A549 (cell line): Measurements from ENCODE around the gene CLDN25. TPM values are rescaled to one million over a fixed set of nuclear protein-coding genes. Genes with fewer than 3 reads are reported as not detected.
"Not testable (repeated sequence)": the region's sequence is repeated elsewhere in the genome, so short reads cannot be mapped to it uniquely, and the experiment has no call there.

ENCODE experiments used
- ATAC-seq, 2 experiments: fragments of 200-7000 bp in 1 of 2; fragments of >200 bp in 1 of 2; cut with Nextera tagmentation in 1 of 2; cut with Tn5 transposase in 1 of 2; 3 replicates each; pipeline versions ENCODE4 v1.8.0 to v1.9.1; 2018 to 2020; ENCODE audit warnings: mild to moderate bottlenecking in 1 of 2, moderate library complexity in 1 of 2
- CTCF ChIA-PET: fragments of 300-600 bp; sonication (Branson Sonifier 250); formaldehyde crosslinking; extraction: SDS; loops from one replicate; lab custom pipeline; 2021; ENCODE audit warnings: antibody characterized with exemption, inconsistent platforms; lab: Yijun Ruan, JAX
- POLR2A ChIA-PET: fragments of 350-600 bp; formaldehyde crosslinking; extraction: SDS; loops from one replicate; lab custom pipeline; 2021; ENCODE audit warnings: antibody characterized with exemption, inconsistent platforms; lab: Yijun Ruan, JAX
- DNase-seq, 2 experiments: peaks; one replicate each; pipeline versions ENCODE4 v3.0.0 to v3.0.0-alpha.2; 2011 to 2016; ENCODE audit warnings: low read depth in 1 of 2, low spot score in 1 of 2
- FAIRE-seq: peaks from 2 replicates; lab custom pipeline; 2011; peaks lifted over from hg19 to GRCh38; lab: Jason Lieb, UNC
- H3K27ac ChIP-seq, 2 experiments: fragments of >200 bp; sonication (Bioruptor Twin); formaldehyde crosslinking; 3 replicates each; pipeline ENCODE4 v1.5.1; 2016 to 2017
- H3K4me1 ChIP-seq: fragments of >200 bp; sonication (Bioruptor Twin); formaldehyde crosslinking; 3 replicates; pipeline ENCODE4 v1.6.1; 2016
- H3K4me2 ChIP-seq: fragments of >200 bp; sonication (Bioruptor Twin); formaldehyde crosslinking; 3 replicates; pipeline ENCODE4 v1.6.1; 2016
- H3K4me3 ChIP-seq: fragments of >200 bp; sonication (Bioruptor Twin); formaldehyde crosslinking; 3 replicates; pipeline ENCODE4 v1.5.1; 2016
- H3K9me3 ChIP-seq: fragments of >200 bp; sonication (Bioruptor Twin); formaldehyde crosslinking; 3 replicates; pipeline ENCODE4 v1.6.1; 2016
- ATOH8 ChIP-seq: fragments of 250-450 bp; sonication (Bioruptor Pico); IDR thresholded peaks from 2 replicates; pipeline ENCODE4 v1.5.0; 2020; ENCODE audit warnings: low read depth, mild to moderate bottlenecking, moderate library complexity
- CBX2 ChIP-seq: fragments of 200-600 bp; sonication (generic); IDR thresholded peaks from 2 replicates; pipeline ENCODE4 v1.6.1; 2016; ENCODE audit warnings: low read depth, mild to moderate bottlenecking, borderline replicate concordance
- E2F6 ChIP-seq: IDR thresholded peaks from 2 replicates; pipeline ENCODE4 v1.6.1; 2012; ENCODE audit warnings: low read depth, borderline replicate concordance
- EHMT2 ChIP-seq: fragments of 200-600 bp; sonication (generic); IDR thresholded peaks from 2 replicates; pipeline ENCODE4 v1.6.1; 2016; ENCODE audit warnings: antibody characterized with exemption, low read depth, mild to moderate bottlenecking, moderate library complexity
- ELK1 ChIP-seq: fragments of 150-350 bp; IDR thresholded peaks from 2 replicates; pipeline ENCODE4 v1.6.1; 2014; ENCODE audit warnings: low read depth, mild to moderate bottlenecking, low read length
- MAZ ChIP-seq: fragments of 150-350 bp; IDR thresholded peaks from 2 replicates; pipeline ENCODE4 v1.6.1; 2014; ENCODE audit warnings: antibody characterized with exemption, low read depth, low read length, borderline replicate concordance
- MYC ChIP-seq: IDR thresholded peaks from 2 replicates; pipeline ENCODE4 v1.6.1; 2012; ENCODE audit warnings: mild to moderate bottlenecking, inconsistent platforms, low read length, improper control_type of control experiment, borderline replicate concordance
- NR3C1 ChIP-seq: fragments of >200 bp; sonication (Bioruptor Twin); formaldehyde crosslinking; IDR thresholded peaks from 3 replicates; pipeline ENCODE4 v1.6.1; 2017
- PBX3 ChIP-seq: IDR thresholded peaks from 2 replicates; pipeline ENCODE4 v1.6.1; 2012
- PHF8 ChIP-seq: fragments of 200-600 bp; sonication (generic); IDR thresholded peaks from 2 replicates; pipeline ENCODE4 v1.6.1; 2016; ENCODE audit warnings: low read depth, mild to moderate bottlenecking, antibody characterized with exemption, moderate library complexity, borderline replicate concordance
- RNF2 ChIP-seq: fragments of 200-600 bp; sonication (generic); IDR thresholded peaks from 2 replicates; pipeline ENCODE4 v1.6.1; 2016; ENCODE audit warnings: low read depth, mild to moderate bottlenecking, antibody characterized with exemption, moderate library complexity, borderline replicate concordance
- SMC3 ChIP-seq: fragments of >200 bp; sonication (Bioruptor Twin); formaldehyde crosslinking; IDR thresholded peaks from 3 replicates; pipeline ENCODE4 v1.6.1; 2018; ENCODE audit warnings: inconsistent platforms
- TFCP2L1 ChIP-seq: fragments of 250-450 bp; sonication (Bioruptor Pico); IDR thresholded peaks from 2 replicates; pipeline ENCODE4 v1.5.0; 2021; ENCODE audit warnings: mild to moderate bottlenecking
- TP53 ChIP-seq: fragments of 250-450 bp; sonication (Bioruptor Pico); IDR thresholded peaks from 2 replicates; pipeline ENCODE4 v1.5.0; 2021; ENCODE audit warnings: mild to moderate bottlenecking, moderate library complexity
- ZC3H11A ChIP-seq: fragments of 450-650 bp; IDR thresholded peaks from 2 replicates; pipeline ENCODE4 v1.6.1; 2014; ENCODE audit warnings: antibody characterized with exemption, mild to moderate bottlenecking
- WGBS: methylation state at CpG from one replicate; pipeline ENCODE4 v1.1.6; 2017; ENCODE audit errors: missing lambda C conversion rate; 5-methylcytosine and 5-hydroxymethylcytosine counted together
- polyA plus RNA-seq, 4 experiments: library from polyadenylated mRNA; depleted of rRNA in 3 of 4; stranded (reverse); fragments of >200 nt; fragmentation: RNase III in 1 of 4; extraction: RNeasy Plus Mini Kit Qiagen cat#74134 plus additional on column Dnase treatment in 1 of 4; gene quantifications; 2 replicates in 3 of 4; 3 replicates in 1 of 4; pipeline ENCODE4 v1.2.3, GENCODE V29; 2011 to 2017
- TF ChIP-seq, protein P1 (sequence below): fragments of >200 bp; sonication (Bioruptor Twin); formaldehyde crosslinking; IDR thresholded peaks from 2 replicates; pipeline ENCODE4 v1.6.1; 2016

The CLDN25 gene
- polyA plus RNA-seq, 2 of the 4 experiments (the other 2 are of a cell fraction): not detected

DNA sequence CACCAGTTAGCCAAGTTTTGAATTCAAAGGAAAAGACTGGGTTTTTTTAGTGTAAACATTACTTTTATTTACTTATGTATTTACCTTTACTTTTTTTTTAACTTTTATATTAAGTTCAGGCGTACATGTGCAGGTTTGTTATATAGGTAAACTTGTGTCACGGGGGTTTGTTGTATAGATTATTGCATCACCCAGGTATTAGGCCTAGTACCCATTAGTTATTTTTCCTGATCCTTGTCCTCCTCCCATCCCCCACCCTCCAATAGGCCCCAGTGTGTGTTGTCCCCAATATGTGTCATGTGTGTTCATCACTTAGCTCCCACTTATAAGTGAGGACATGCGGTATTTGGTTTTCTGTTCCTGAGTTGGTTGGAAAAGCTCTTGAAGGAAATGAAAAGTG is 26.7 kb upstream of the CLDN25 start:
- H3K4me1 ChIP-seq: no peaks in the 10 kb centered on the region
- DNase-seq (no peak), FAIRE-seq (no peak), ATAC-seq (no peak)
- no peak overlapping the region for H3K4me2 ChIP-seq
- CTCF ChIA-PET: interaction anchor here (0.6 to 1.3 kb wide), 2 partner anchors 27 to 1473 kb away, joined by 4 to 7 read pairs; no protein-coding TSS in a partner anchor
- 80% methylated on average over 3 of the region's 3 CpGs for WGBS
- no peak for TF ChIP-seq TFCP2L1 (CRISPR knock-in tag)
- TF ChIP-seq, protein P1, sequence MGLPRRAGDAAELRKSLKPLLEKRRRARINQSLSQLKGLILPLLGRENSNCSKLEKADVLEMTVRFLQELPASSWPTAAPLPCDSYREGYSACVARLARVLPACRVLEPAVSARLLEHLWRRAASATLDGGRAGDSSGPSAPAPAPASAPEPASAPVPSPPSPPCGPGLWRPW: no peak
- no peak for TF ChIP-seq SMC3
- no peak for TF ChIP-seq ATOH8 (CRISPR knock-in tag)
- no peak for TF ChIP-seq E2F6
- no peak for TF ChIP-seq MYC
- TF ChIP-seq EHMT2: no peak
- no peak for TF ChIP-seq RNF2
- H3K27ac ChIP-seq: no peak overlapping the region
- POLR2A ChIA-PET: no interaction called here
- H3K9me3 ChIP-seq: no peaks in the 10 kb centered on the region
- no peak overlapping the region for H3K4me3 ChIP-seq

DNA sequence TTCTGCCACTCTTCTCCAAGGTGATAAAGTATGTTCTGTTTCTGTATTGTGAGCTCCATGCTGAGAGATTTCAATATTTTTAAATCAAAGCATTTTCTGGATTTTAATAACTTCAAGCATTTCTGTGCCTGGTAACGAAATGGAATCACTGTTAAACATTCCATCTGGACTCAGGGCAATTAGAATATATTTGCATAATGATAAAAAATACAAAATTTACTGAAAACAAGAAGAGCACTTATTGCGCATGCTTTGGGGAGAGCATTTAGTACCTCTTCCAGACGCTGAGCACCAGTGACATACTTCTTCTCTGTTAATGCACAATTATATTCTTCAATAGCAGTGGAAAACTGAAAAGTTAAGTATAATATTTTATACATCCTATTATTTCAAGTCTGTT is 19.4 kb upstream of the CLDN25 start:
- Histone ChIP-seq H3K4me1 (no peaks in the 10 kb centered on the region), H3K27ac (no peak overlapping the region)
- 90% methylated on average over 3 of the region's 3 CpGs for WGBS
- ATAC-seq: no peak
- TF ChIP-seq ELK1: no peak
- TF ChIP-seq ATOH8 (CRISPR knock-in tag): no peak
- TF ChIP-seq ZC3H11A: no peak
- TF ChIP-seq TP53 (CRISPR knock-in tag): no peak
- TF ChIP-seq MAZ: no peak
- no peak for TF ChIP-seq NR3C1
- no peak for TF ChIP-seq TFCP2L1 (CRISPR knock-in tag)
- TF ChIP-seq PHF8: no peak
- no peak for TF ChIP-seq PBX3
- TF ChIP-seq CBX2: no peak
- TF ChIP-seq, all 56 proteins: peak for 0
- ChIA-PET POLR2A (no interaction called here), CTCF (no interaction called here)
- no peak for DNase-seq
- Histone ChIP-seq H3K9me3 (no peaks in the 10 kb centered on the region), H3K4me2 (no peak overlapping the region), H3K4me3 (no peak overlapping the region)
- FAIRE-seq: no peak

GRCh38 chr11:113763040-113763439 is 16.6 kb upstream of the CLDN25 start:
- H3K4me1 ChIP-seq, H3K4me3 ChIP-seq, DNase-seq, H3K9me3 ChIP-seq, ATAC-seq, H3K4me2 ChIP-seq, CTCF ChIA-PET, FAIRE-seq, POLR2A ChIA-PET, H3K27ac ChIP-seq: not testable (repeated sequence)
- WGBS: 94% methylated on average over 2 of the region's 2 CpGs
